Nephron progenitor cell (in vitro differentiated cells): ENCODE data around the gene SEC14L1.
"Not testable (repeated sequence)": the region's sequence is repeated elsewhere in the genome, so short reads cannot be mapped to it uniquely, and the experiment has no call there.

Experiments used
- DNase-seq: peaks from one replicate; pipeline ENCODE4 v3.0.0; 2021
- H3K27ac Mint-ChIP-seq: 2 replicates; pipeline ENCODE4 v1.8.0; 2021; ENCODE audit warnings: mild to moderate bottlenecking, moderate library complexity, mixed read lengths
- H3K27me3 Mint-ChIP-seq: 2 replicates; pipeline ENCODE4 v1.8.0; 2021; ENCODE audit warnings: mild to moderate bottlenecking, low read depth, mixed read lengths; ENCODE audit not compliant: poor library complexity
- H3K36me3 Mint-ChIP-seq: 2 replicates; pipeline ENCODE4 v1.8.0; 2021; ENCODE audit warnings: low read depth, mixed read lengths
- H3K4me1 Mint-ChIP-seq: 2 replicates; pipeline ENCODE4 v1.8.0; 2021; ENCODE audit warnings: mixed read lengths
- H3K4me3 Mint-ChIP-seq: 2 replicates; pipeline ENCODE4 v1.8.0; 2021; ENCODE audit warnings: mild to moderate bottlenecking, moderate library complexity, mixed read lengths
- H3K9me3 Mint-ChIP-seq: 2 replicates; pipeline ENCODE4 v1.8.0; 2021; ENCODE audit warnings: mild to moderate bottlenecking, moderate library complexity, mixed read lengths
- CTCF ChIP-seq: fragments of 200-600 bp; sonication (generic); IDR thresholded peaks from 2 replicates; pipeline ENCODE4 v1.5.0; 2021; ENCODE audit warnings: antibody characterized with exemption

SEC14L1 gene

GRCh38 chr17:77254951-77255825, 114.4 kb downstream of the SEC14L1 start:
- Mint-ChIP-seq H3K27me3 (peaks cover 25% of the 10 kb centered on the region), H3K4me1 (peaks cover 28% of the 10 kb centered on the region), H3K36me3 (no peaks in the 10 kb centered on the region), H3K4me3 (no peak overlapping the region), H3K27ac (peak overlapping the region; percentile 39), H3K9me3 (no peaks in the 10 kb centered on the region)
- no peak for TF ChIP-seq CTCF
- DNase-seq = no peak

- not testable (repeated sequence) for DNase-seq, H3K36me3 Mint-ChIP-seq, H3K9me3 Mint-ChIP-seq, H3K4me3 Mint-ChIP-seq
- peaks cover 28% of the 10 kb centered on the region for H3K4me1 Mint-ChIP-seq
- H3K27me3 Mint-ChIP-seq = peaks cover 23% of the 10 kb centered on the region
- H3K27ac Mint-ChIP-seq = peak overlapping the region; percentile 42
These were observed 115.2 kb downstream of the SEC14L1 start for GRCh38 chr17:77255970-77256369.

GRCh38 chr17:77256710-77257109, 115.9 kb downstream of the SEC14L1 start:
- H3K9me3 Mint-ChIP-seq = no peaks in the 10 kb centered on the region
- no peaks in the 10 kb centered on the region for H3K36me3 Mint-ChIP-seq
- TF ChIP-seq CTCF = no peak
- DNase-seq = no peak
- H3K27ac Mint-ChIP-seq = no peak overlapping the region
- peaks cover 18% of the 10 kb centered on the region for H3K27me3 Mint-ChIP-seq
- peaks cover 28% of the 10 kb centered on the region for H3K4me1 Mint-ChIP-seq
- H3K4me3 Mint-ChIP-seq = no peak overlapping the region

DNA sequence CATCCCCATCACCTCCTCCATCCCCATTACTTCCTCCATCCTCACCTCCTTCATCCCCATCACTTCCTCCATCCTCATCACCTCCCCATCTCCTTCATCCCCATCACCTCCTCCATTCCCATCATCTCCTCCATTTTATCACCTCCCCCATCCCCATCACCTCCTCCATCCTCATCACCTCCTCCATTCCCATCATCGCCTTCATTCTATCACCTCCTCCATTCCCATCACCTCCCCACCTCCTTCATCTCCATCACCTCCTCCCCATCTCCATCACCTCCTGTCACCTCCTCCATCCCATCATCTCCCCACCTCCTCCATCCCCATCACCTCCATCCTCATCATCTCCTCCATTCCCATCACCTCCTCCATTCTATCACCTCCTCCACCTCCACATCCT, 116.4 kb downstream of the SEC14L1 start:
- Mint-ChIP-seq H3K27me3 (peaks cover 18% of the 10 kb centered on the region), H3K9me3 (no peaks in the 10 kb centered on the region), H3K4me3 (no peak overlapping the region), H3K27ac (no peak overlapping the region), H3K4me1 (peaks cover 28% of the 10 kb centered on the region), H3K36me3 (no peaks in the 10 kb centered on the region)
- no peak for DNase-seq
- no peak for TF ChIP-seq CTCF

GRCh38 chr17:77257596-77258458, 117.1 kb downstream of the SEC14L1 start:
- no peak for TF ChIP-seq CTCF
- no peaks in the 10 kb centered on the region for H3K36me3 Mint-ChIP-seq
- no peak for DNase-seq
- no peaks in the 10 kb centered on the region for H3K9me3 Mint-ChIP-seq
- peaks cover 22% of the 10 kb centered on the region for H3K4me1 Mint-ChIP-seq
- H3K27me3 Mint-ChIP-seq = peaks cover 15% of the 10 kb centered on the region
- no peak overlapping the region for H3K4me3 Mint-ChIP-seq
- H3K27ac Mint-ChIP-seq = no peak overlapping the region

- DNase-seq = no peak
- no peaks in the 10 kb centered on the region for H3K36me3 Mint-ChIP-seq
- peaks cover 16% of the 10 kb centered on the region for H3K4me1 Mint-ChIP-seq
- H3K4me3 Mint-ChIP-seq = no peak overlapping the region
- no peak for TF ChIP-seq CTCF
- H3K9me3 Mint-ChIP-seq = no peaks in the 10 kb centered on the region
- H3K27me3 Mint-ChIP-seq = peaks cover 15% of the 10 kb centered on the region
- H3K27ac Mint-ChIP-seq = no peak overlapping the region
These were observed 117.9 kb downstream of the SEC14L1 start for GRCh38 chr17:77258638-77259037.
